Measurements from ENCODE around the gene PLSCR3. TPM values are rescaled to one million over a fixed set of nuclear protein-coding genes. Genes with fewer than 3 reads are reported as not detected.
A peak's percentile ranks its signal among the peaks of the same experiment; 100 is the strongest.

PLSCR3 gene
- total RNA-seq, 6 experiments from 2014 or later = 85.6 to 114 (median 98.5) TPM

DNA sequence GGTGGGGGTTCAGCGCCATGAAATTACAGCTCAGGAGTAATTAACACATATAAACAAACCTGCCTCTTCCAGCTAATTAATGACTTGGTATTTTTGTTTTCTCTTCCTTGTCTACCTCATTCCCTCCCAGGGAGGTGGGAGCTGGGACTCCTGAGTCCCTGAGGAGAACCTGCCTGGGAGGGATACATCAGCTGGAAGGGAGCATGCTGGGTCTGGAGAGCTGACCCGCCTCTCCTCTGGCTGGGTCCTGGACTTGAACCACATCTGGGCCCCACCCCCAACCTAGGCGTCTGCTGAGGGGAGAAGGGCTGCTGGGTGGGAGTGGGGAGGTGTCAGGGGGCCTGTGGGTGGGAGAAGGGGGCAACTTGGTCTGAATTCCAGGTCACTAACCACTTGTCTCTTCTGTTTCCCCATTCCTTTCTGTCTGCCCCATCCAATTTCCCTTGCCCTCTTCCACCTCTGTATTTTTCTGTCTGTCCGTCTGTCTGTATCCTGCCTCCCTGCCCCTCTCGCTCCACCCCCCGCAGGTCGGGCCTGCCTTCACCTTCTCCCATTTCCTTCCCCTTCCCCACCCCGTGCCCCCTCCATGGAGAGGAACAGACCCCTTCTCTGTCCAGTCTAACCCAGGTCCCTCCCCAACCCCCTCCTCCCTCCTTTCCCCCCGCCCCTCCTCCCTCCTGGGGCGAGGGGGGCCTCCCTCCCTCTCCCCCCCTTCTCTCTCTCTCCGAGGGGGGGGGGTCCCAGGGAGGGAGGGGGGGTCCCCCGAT lies 13.3 kb upstream of the PLSCR3 start, which contains the start of gene NLGN2:
Gene NLGN2 (plus strand): TSS at position 361 of the 767 bp plus-strand sequence. CDS start 411 bp downstream, outside the sequence.
- H3K4me3 Mint-ChIP-seq = no peak within 1 kb of the TSS; the same call in 1 of the 2 replicates
- H3K27me3 Mint-ChIP-seq (ENCODE audit: insufficient read depth) = peaks cover 2% of the 10 kb centered on the region
- DNase-seq = no peak
- peaks cover 17% of the 10 kb centered on the region for H3K36me3 Mint-ChIP-seq (ENCODE audit: low read depth)
- peaks cover 23% of the 10 kb centered on the region for H3K4me1 Mint-ChIP-seq (ENCODE audit: low read depth)
- no peak within 1 kb of the TSS for H3K27ac Mint-ChIP-seq
- no peaks in the 10 kb centered on the region for H3K9me3 Mint-ChIP-seq
- no peak for TF ChIP-seq CTCF (IDR thresholded peaks at IDR 0.05)

DNA sequence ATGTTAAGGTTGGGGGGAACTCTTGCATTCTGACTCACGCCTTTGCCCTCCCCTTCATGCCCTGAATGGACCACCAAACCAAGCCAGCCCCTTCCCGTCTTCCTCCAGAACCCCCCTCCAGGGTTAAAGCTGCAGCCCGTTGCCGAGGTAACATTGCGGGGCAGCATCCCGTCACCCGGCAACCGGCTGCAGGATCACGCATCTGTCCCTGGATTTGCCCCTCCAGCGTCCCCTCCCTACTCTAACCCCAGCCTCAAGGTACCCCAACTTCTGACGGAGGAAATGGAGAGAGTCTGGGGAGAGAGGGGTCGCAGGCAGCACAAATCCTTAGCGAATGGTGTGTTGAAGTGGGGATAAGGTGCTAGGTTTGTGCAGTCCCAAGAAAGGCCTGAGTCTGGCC lies 12.8 kb upstream of the PLSCR3 start:
- Mint-ChIP-seq H3K27ac (no peak overlapping the region), H3K4me3 (no peak overlapping the region)
- no peak for DNase-seq

GRCh38 chr17:7406235-7406825 lies 12.0 kb upstream of the PLSCR3 start:
- Mint-ChIP-seq H3K4me3 (peak overlapping the region; percentile 92), H3K27ac (peak overlapping the region; percentile 86), H3K27me3 (ENCODE audit: insufficient read depth) (no peaks in the 10 kb centered on the region; the same call in 1 of the 2 replicates), H3K4me1 (ENCODE audit: low read depth) (peaks cover 23% of the 10 kb centered on the region), H3K9me3 (no peaks in the 10 kb centered on the region), H3K36me3 (ENCODE audit: low read depth) (peaks cover 23% of the 10 kb centered on the region)
- TF ChIP-seq CTCF (IDR thresholded peaks at IDR 0.05) = no peak
- no peak for DNase-seq

More for the DNA sequence above, 12.8 kb upstream of the PLSCR3 start:
- Mint-ChIP-seq H3K9me3 (no peaks in the 10 kb centered on the region), H3K4me1 (ENCODE audit: low read depth) (peaks cover 18% of the 10 kb centered on the region), H3K36me3 (ENCODE audit: low read depth) (peaks cover 17% of the 10 kb centered on the region), H3K27me3 (ENCODE audit: insufficient read depth) (peaks cover under 1% of the 10 kb centered on the region)
- no peak for TF ChIP-seq CTCF (IDR thresholded peaks at IDR 0.05)

GRCh38 chr17:7405350-7406234 lies 11.3 kb upstream of the PLSCR3 start:
- DNase-seq = no peak
- Mint-ChIP-seq H3K4me3 (peak overlapping the region; percentile 92), H3K36me3 (ENCODE audit: low read depth) (peaks cover 27% of the 10 kb centered on the region), H3K4me1 (ENCODE audit: low read depth) (peaks cover 27% of the 10 kb centered on the region), H3K27ac (peak overlapping the region; percentile 86), H3K27me3 (ENCODE audit: insufficient read depth) (no peaks in the 10 kb centered on the region; the same call in 1 of the 2 replicates), H3K9me3 (no peaks in the 10 kb centered on the region)
- no peak for TF ChIP-seq CTCF (IDR thresholded peaks at IDR 0.05)

- Mint-ChIP-seq H3K27me3 (ENCODE audit: insufficient read depth) (no peaks in the 10 kb centered on the region), H3K4me1 (ENCODE audit: low read depth) (peaks cover 29% of the 10 kb centered on the region), H3K9me3 (no peaks in the 10 kb centered on the region), H3K36me3 (ENCODE audit: low read depth) (peaks cover 21% of the 10 kb centered on the region), H3K27ac (peak overlapping the region; percentile 87), H3K4me3 (peak overlapping the region; percentile 92)
- peak; percentile 25 for TF ChIP-seq CTCF (IDR thresholded peaks at IDR 0.05)
- peak; percentile 6 for DNase-seq
These were observed 10.5 kb upstream of the PLSCR3 start for GRCh38 chr17:7404737-7405349.
